Prostate gland (tissue), 2 donors: ENCODE measurements around the gene SOX9. TPM values are rescaled to one million over a fixed set of nuclear protein-coding genes. Genes with fewer than 3 reads are reported as not detected.

ENCODE experiments used
- DNase-seq: peaks from one replicate; pipeline ENCODE4 v3.0.0-alpha.2; 2019; ENCODE audit warnings: low spot score
- H3K27ac ChIP-seq, 2 donors: fragments of 200-600 bp; sonication (generic); 2 replicates each; pipeline ENCODE4 v1.5.1; 2017 to 2019
- H3K27me3 ChIP-seq: fragments of 200-600 bp; sonication (generic); replicated peaks from 2 replicates; pipeline ENCODE4 v1.5.1; 2019; ENCODE audit not compliant: insufficient read depth
- H3K36me3 ChIP-seq, 2 donors: fragments of 200-600 bp; sonication (generic); 1 replicate in 1 of 2; 2 replicates in 1 of 2; pipeline versions ENCODE4 v1.5.1 to v1.8.1; 2017 to 2019
- H3K4me1 ChIP-seq: fragments of 200-600 bp; sonication (generic); replicated peaks from 2 replicates; pipeline ENCODE4 v1.5.1; 2019
- H3K4me3 ChIP-seq, 2 donors: fragments of 200-600 bp; sonication (generic); 2 replicates each; pipeline ENCODE4 v1.5.1; 2017 to 2019
- H3K9me3 ChIP-seq: fragments of 200-600 bp; sonication (generic); 2 replicates; pipeline ENCODE4 v1.5.1; 2017
- POLR2A ChIP-seq: fragments of 450-650 bp; IDR thresholded peaks from one replicate; pipeline ENCODE4 v1.6.1; 2016; ENCODE audit warnings: antibody characterized with exemption, mild to moderate bottlenecking
- POLR2AphosphoS5 ChIP-seq: sonication (generic); formaldehyde crosslinking; IDR thresholded peaks from one replicate; pipeline ENCODE4 v1.6.1; 2017; ENCODE audit warnings: antibody characterized with exemption
- WGBS: methylation state at CpG from one replicate; pipeline ENCODE4 v1.1.5; 2018; 5-methylcytosine and 5-hydroxymethylcytosine counted together
- intact Hi-C: fragments of 100-400 bp; cut with DNase I; formaldehyde crosslinking; loops from one replicate; pipeline ENCODE4 v1.14.2; 2022
- total RNA-seq, 2 donors: library from RNA; depleted of rRNA; stranded (reverse); fragments of >200 nt; gene quantifications; one replicate each; pipeline ENCODE4 v1.1.0, GENCODE V29; 2016
- TF ChIP-seq, protein P1 (sequence below), 4 experiments: fragments of 200-600 bp in 2 of 4; fragments of 450-650 bp in 2 of 4; sonication (generic) in 2 of 4; IDR thresholded peaks; 1 replicate in 3 of 4; 2 replicates in 1 of 4; pipeline ENCODE4 v1.5.1; 2016 to 2019; ENCODE audit warnings: antibody characterized with exemption in 4 of 4, mild to moderate bottlenecking in 2 of 4, moderate library complexity in 2 of 4

Gene SOX9
- total RNA-seq, 2 donors from 2014 or later: 92.8 to 204 TPM

DNA sequence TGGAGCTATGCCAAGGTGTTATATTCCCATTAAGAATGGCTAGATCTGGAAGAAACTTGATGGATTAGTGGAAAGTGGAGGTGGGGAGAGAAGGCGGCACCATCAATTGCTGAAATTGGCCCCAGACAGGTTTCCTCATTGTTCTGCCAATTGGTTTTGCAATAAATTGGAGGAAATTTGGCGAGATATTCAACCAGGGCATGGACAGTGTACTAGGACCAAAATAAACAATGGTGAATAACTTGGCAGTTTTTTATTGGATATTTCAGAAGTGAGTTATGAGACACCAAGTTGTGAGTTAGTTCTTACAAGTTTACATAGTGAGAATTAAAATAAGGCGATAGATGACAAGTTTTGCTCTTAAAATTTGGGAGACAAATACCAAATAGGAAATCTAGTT, 41.1 kb upstream of the SOX9 start:
- H3K36me3 ChIP-seq: no peaks in the 10 kb centered on the region
- no peak overlapping the region for H3K27ac ChIP-seq
- TF ChIP-seq POLR2AphosphoS5: peak; percentile 79
- TF ChIP-seq POLR2A: no peak
- H3K4me3 ChIP-seq: no peak overlapping the region
- 29% methylated on average over 3 of the region's 3 CpGs for WGBS
- peaks cover 2% of the 10 kb centered on the region for H3K27me3 ChIP-seq
- intact Hi-C loops: no loop called here
- no peaks in the 10 kb centered on the region for H3K9me3 ChIP-seq
- DNase-seq: peak; percentile 26
- H3K4me1 ChIP-seq: no peaks in the 10 kb centered on the region

DNA sequence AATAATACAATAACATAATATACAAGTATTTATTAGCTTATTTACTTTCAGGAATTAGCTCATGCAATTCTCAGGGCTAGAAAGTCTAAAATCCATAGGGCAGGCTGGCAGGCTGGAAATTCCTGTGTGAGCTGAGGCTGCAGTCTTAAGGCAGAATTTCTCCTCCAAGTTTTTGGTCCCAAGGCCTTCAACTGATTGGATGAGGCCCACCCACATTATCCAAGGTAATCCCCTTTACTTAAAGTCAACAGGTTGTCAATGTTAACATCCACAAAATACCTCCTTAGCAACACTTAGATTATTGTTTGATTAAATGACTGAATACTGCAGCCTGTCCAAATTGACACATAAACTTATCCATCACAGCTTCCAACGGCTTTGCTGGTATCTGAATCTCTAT, 32.9 kb upstream of the SOX9 start:
- WGBS: 85% methylated on average over 1 of the region's 1 CpG
- H3K27me3 ChIP-seq: no peaks in the 10 kb centered on the region
- TF ChIP-seq, protein P1, sequence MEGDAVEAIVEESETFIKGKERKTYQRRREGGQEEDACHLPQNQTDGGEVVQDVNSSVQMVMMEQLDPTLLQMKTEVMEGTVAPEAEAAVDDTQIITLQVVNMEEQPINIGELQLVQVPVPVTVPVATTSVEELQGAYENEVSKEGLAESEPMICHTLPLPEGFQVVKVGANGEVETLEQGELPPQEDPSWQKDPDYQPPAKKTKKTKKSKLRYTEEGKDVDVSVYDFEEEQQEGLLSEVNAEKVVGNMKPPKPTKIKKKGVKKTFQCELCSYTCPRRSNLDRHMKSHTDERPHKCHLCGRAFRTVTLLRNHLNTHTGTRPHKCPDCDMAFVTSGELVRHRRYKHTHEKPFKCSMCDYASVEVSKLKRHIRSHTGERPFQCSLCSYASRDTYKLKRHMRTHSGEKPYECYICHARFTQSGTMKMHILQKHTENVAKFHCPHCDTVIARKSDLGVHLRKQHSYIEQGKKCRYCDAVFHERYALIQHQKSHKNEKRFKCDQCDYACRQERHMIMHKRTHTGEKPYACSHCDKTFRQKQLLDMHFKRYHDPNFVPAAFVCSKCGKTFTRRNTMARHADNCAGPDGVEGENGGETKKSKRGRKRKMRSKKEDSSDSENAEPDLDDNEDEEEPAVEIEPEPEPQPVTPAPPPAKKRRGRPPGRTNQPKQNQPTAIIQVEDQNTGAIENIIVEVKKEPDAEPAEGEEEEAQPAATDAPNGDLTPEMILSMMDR (IDR thresholded peaks at IDR 0.05): no peak
- no peak overlapping the region for H3K27ac ChIP-seq
- no peak for DNase-seq
- no peaks in the 10 kb centered on the region for H3K9me3 ChIP-seq
- H3K4me3 ChIP-seq: no peak overlapping the region
- intact Hi-C loops: no loop called here
- H3K36me3 ChIP-seq: no peaks in the 10 kb centered on the region
- H3K4me1 ChIP-seq: no peaks in the 10 kb centered on the region

DNA sequence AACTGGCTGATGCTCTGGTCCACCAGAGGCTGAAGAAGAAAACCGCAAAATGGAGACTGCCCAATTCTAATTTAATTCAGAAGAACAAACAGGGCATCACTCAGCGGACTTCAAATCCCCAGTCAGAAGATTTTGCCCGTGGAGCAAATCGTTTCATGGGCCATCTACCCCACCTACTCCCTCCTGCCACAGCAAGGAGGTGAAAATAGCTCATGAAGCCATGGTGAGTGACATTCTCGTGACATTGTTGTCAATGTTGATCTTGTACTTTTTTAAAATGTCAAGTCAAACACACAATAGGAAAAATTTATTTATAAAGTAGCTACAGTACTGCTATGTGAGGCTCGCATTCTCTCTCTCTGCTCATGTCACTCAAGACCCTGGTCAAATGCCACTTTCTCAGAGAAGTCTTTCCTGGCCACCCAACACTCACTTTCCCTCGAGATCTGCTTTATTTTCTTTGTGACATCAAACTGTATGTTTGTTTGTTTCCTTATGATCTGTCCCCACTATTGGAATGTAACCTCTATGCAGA, 31.3 kb upstream of the SOX9 start:
- TF ChIP-seq POLR2A: no peak
- TF ChIP-seq, protein P1 (IDR thresholded peaks at IDR 0.05): no peak
- no peak for TF ChIP-seq POLR2AphosphoS5
- Histone ChIP-seq H3K4me1 (no peaks in the 10 kb centered on the region), H3K36me3 (no peaks in the 10 kb centered on the region), H3K4me3 (no peak overlapping the region), H3K27ac (no peak overlapping the region), H3K27me3 (no peaks in the 10 kb centered on the region), H3K9me3 (no peaks in the 10 kb centered on the region)
- DNase-seq: no peak
- WGBS: 81% methylated on average over 7 of the region's 7 CpGs
- intact Hi-C loops: no loop called here

DNA sequence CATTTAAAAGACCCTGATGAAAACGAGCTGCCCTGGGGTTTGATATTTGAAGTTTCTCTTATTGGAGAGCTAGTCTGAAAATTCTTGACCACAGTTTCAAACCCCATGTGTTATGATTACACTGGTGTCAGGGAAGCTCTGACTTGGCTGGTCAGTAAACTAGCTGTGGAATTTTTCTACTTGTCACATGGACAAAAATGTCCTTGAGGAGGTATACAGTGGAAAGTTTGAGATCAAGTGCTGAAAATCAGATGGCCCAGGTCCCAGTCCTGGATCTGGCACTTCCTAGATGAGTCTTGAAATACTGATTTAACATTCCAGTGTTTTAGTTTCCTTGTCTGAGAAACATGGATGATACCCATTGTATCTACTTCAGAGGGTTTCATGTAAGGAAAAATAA, 30.7 kb upstream of the SOX9 start:
- H3K27ac ChIP-seq: no peak overlapping the region
- H3K36me3 ChIP-seq: no peaks in the 10 kb centered on the region
- TF ChIP-seq, protein P1 (IDR thresholded peaks at IDR 0.05): no peak
- TF ChIP-seq POLR2AphosphoS5 (no peak), POLR2A (no peak)
- intact Hi-C loops: no loop called here
- no peaks in the 10 kb centered on the region for H3K4me1 ChIP-seq
- 68% methylated on average over 1 of the region's 1 CpG for WGBS
- no peaks in the 10 kb centered on the region for H3K9me3 ChIP-seq
- DNase-seq: no peak
- H3K27me3 ChIP-seq: peaks cover under 1% of the 10 kb centered on the region
- H3K4me3 ChIP-seq: no peak overlapping the region

DNA sequence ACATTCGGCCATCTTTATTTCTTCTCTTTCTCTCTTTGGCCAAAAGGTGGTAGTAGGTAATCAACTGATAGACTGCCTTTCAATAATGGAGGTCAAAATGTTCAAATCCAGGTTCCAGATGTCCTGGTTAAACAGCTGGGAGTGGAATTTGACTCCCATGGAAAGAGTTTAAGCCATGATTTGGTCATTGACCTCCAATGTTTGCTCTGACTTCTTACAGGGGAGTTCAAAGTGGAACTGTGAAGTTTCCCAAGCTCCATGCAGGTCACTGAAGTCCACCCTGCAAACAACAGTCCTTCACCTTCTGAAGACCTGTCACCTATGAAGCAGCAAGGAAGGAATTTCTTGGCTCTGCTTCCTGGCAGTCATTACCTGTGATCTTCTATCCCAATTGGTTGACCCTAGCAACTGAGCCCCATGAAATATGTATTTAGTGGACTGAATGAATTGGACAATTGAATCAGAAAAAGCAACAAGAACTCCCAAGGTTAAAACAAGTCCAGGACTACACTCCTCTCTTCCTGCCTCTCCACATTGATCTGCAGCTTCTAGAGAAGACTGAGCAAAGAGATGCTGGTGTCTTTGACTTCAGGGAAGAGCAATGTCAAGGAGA, 28.0 kb upstream of the SOX9 start:
- Histone ChIP-seq H3K4me1 (no peaks in the 10 kb centered on the region), H3K27ac (no peak overlapping the region), H3K27me3 (peaks cover 2% of the 10 kb centered on the region), H3K4me3 (no peak overlapping the region), H3K36me3 (no peaks in the 10 kb centered on the region), H3K9me3 (no peaks in the 10 kb centered on the region)
- intact Hi-C loops: no loop called here
- no peak for DNase-seq
- TF ChIP-seq POLR2AphosphoS5 (no peak), POLR2A (no peak)
- TF ChIP-seq, protein P1 (IDR thresholded peaks at IDR 0.05): no peak
- 50% methylated on average over 1 of the region's 1 CpG for WGBS
